Spleen (tissue), 7 donors: ENCODE measurements around the gene FBH1.
"Not testable (repeated sequence)": the region's sequence is repeated elsewhere in the genome, so short reads cannot be mapped to it uniquely, and the experiment has no call there.

ENCODE experiments used
- POLR2A ChIP-seq, 3 donors: fragments of 450-650 bp; IDR thresholded peaks; one replicate each; pipeline ENCODE4 v1.5.1; 2017; ENCODE audit warnings: antibody characterized with exemption in 3 of 3, mild to moderate bottlenecking in 1 of 3
- POLR2AphosphoS5 ChIP-seq, 3 donors: sonication (generic); formaldehyde crosslinking; IDR thresholded peaks; one replicate each; pipeline ENCODE4 v1.5.1; 2017; ENCODE audit warnings: antibody characterized with exemption in 3 of 3
- TF ChIP-seq, protein P1 (sequence below), 11 experiments: fragments of 200-600 bp in 7 of 11; fragments of 450-650 bp in 4 of 11; sonication (generic) in 4 of 11; IDR thresholded peaks in 8 of 11; conservative IDR thresholded peaks in 3 of 11; 1 replicate in 7 of 11; 2 replicates in 4 of 11; pipeline versions ENCODE4 v1.4.0 to v1.8.0; 2016 to 2021; ENCODE audit warnings: antibody characterized with exemption in 11 of 11, inconsistent platforms in 4 of 11, mild to moderate bottlenecking in 1 of 11
- donor health status: DM: no; HTN: no; CAD: no; lungs with moderate emphysema.
- donor health status: DM: no; HTN: no; CAD: no.
- donor health status: DM: no; HTN: no; CAD: no.

GRCh38 chr10:5846667-5847066 lies 43.4 kb upstream of the FBH1 start:
- TF ChIP-seq POLR2A, POLR2AphosphoS5 (IDR thresholded peaks at IDR 0.05): not testable (repeated sequence)
- TF ChIP-seq, protein P1, sequence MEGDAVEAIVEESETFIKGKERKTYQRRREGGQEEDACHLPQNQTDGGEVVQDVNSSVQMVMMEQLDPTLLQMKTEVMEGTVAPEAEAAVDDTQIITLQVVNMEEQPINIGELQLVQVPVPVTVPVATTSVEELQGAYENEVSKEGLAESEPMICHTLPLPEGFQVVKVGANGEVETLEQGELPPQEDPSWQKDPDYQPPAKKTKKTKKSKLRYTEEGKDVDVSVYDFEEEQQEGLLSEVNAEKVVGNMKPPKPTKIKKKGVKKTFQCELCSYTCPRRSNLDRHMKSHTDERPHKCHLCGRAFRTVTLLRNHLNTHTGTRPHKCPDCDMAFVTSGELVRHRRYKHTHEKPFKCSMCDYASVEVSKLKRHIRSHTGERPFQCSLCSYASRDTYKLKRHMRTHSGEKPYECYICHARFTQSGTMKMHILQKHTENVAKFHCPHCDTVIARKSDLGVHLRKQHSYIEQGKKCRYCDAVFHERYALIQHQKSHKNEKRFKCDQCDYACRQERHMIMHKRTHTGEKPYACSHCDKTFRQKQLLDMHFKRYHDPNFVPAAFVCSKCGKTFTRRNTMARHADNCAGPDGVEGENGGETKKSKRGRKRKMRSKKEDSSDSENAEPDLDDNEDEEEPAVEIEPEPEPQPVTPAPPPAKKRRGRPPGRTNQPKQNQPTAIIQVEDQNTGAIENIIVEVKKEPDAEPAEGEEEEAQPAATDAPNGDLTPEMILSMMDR (IDR thresholded peaks at IDR 0.05 in 8 of 11, conservative IDR thresholded peaks at IDR 0.05 in 3 of 11), result not testable (repeated sequence)
